HTR-8/SVneo (cell line): ENCODE measurements around the gene HOOK2.
"Not testable (repeated sequence)": the region's sequence is repeated elsewhere in the genome, so short reads cannot be mapped to it uniquely, and the experiment has no call there.

Experiments
- DNase-seq: peaks from one replicate; pipeline ENCODE4 v3.0.0; 2011; ENCODE audit warnings: low spot score, mixed read lengths; ENCODE audit not compliant: insufficient read length
- FAIRE-seq: peaks from 2 replicates; lab custom pipeline; 2011; peaks lifted over from hg19 to GRCh38; lab: Jason Lieb, UNC

The HOOK2 gene

DNA sequence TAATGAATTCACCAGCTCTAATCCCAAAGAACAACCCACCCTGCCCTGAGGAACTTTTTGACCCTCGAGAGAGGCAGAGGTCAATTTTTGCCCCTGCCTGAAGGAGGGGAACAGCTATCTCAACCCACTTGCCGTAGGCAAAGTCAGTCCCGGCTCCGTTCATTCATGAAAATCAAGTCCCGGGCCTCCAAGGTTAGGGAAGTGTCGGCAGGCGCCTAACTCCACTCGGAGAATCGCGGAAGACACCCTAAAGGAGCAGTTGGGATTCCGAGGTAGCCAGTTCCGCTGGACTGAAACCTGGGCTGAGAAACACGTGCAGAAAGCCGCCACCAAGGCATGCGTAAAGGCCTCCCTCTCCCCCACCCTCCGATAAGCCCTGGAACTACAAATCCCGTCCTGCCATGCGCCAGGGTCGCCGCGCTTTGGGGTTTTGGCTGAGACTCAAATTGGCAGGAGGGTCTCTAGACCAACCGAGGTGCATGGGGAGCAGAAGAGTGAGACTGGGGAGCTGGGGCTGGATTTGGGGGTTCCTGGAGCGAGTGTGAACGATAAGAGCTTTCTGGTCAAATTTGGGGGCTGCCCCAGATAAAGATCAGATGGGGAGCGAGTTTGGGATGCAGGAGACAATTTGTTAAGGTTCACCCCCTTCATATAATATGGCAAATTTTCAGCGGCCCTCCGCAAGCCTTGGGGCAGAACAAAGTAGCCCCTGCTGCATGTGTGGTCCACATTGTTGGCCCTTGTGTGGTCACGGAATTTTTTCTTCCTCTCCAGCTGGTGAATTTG, 51.5 kb downstream of the HOOK2 start, which contains the start of gene TNPO2:
TNPO2 (minus strand) TSS at position 292 of the 786 bp plus-strand sequence. CDS start 2,955 bp downstream, outside the sequence.
- FAIRE-seq (peak; percentile 80), DNase-seq (peak; percentile 83)

DNA sequence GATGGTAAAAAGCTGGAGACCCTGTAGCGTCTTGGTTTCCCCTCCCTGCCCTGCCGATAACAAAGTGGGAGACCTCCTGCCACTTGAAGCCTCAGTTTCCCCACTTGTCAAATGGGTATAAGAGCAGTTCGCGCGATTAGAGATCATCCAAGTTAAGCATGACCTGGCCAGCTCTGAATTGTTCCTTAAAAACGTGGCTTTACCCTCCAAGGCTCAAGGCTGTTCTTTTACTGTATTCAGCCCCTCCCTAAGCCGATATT, 52.0 kb downstream of the HOOK2 start:
- FAIRE-seq (no peak), DNase-seq (no peak)

DNA sequence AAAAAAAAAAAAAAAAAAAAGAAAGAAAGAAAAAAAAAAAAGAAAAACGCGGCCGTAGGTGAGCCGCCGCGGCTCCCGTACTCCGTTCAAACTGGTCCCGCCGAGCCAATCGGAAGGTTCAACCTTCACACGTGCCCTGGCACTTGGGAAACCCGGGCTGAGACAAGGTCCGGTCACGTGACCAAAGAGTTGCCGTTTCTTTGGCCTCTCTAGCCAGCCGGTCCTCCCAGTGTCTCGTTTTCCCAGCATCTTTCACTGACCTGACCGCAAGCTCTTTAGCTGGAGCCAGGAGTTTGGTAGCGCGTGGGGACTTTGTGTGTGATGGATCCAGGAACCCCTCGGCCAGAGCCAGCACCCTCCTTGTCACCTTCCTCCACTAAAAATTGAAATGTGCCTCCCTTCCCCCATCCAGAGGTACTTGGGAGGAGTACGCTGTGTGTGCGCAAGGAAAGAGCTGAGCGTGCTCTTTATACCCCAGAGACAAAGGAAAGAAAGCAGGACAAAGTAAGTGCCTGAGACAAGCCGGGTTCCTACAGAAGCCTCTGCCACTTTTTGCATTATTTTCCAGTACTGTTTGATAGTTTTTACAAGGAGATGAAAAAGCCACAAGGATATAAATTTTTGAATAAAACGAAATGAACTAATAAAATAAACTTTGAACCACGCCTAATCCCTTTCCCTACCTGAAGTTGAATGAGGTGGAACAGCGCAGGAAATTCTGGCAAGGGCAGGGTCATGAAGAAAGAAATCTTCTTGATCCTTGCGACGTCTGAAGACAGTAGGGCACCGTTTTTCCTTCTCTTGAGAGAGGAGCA, 52.6 kb downstream of the HOOK2 start:
- FAIRE-seq (peak; percentile 63), DNase-seq (peak; percentile 99)

DNA sequence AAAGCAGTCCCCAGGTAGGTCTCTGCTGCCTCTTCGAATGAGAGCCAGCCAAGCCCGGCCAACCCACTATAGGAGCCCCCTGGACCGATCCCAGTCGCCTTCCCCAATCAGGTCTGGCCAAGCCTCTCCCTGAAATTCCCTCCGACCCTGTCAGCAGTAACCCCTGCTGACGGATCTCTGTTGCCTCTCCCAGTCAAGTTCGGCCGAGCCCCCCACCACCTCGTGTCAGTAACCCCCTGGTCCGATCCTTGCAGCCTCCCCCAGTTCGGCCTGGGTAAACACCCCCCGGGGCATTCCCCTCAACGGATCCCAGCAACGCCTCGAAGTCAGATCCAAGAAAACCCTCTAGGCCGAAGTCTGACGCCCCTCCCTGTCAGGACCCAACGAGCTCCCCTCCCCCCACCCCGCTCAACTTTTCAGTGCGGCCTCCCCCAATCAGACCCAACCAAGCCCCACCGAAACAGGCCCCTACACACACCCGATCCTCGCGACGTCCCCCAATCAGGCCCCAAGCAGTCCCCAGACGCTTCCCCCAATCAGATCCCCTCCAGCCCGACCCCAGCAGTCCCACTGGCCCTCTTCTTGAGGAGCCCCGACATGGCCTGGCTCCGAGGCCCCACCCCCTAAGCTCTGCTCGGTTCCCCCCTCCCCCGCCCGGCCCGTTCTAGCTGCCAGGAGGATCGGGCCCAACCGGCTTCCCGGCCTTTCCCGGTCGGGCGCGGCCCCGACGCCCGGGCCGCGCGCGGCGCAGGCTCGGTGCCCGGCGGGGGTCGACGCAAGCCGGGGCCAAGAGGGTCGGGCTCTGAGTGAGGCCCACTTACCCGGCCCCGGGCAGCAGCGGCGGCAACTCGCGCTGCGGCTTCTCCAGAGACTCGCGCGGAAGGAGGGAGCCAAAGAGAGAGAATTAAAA, 53.4 kb downstream of the HOOK2 start:
- peak; percentile 77 for DNase-seq

DNA sequence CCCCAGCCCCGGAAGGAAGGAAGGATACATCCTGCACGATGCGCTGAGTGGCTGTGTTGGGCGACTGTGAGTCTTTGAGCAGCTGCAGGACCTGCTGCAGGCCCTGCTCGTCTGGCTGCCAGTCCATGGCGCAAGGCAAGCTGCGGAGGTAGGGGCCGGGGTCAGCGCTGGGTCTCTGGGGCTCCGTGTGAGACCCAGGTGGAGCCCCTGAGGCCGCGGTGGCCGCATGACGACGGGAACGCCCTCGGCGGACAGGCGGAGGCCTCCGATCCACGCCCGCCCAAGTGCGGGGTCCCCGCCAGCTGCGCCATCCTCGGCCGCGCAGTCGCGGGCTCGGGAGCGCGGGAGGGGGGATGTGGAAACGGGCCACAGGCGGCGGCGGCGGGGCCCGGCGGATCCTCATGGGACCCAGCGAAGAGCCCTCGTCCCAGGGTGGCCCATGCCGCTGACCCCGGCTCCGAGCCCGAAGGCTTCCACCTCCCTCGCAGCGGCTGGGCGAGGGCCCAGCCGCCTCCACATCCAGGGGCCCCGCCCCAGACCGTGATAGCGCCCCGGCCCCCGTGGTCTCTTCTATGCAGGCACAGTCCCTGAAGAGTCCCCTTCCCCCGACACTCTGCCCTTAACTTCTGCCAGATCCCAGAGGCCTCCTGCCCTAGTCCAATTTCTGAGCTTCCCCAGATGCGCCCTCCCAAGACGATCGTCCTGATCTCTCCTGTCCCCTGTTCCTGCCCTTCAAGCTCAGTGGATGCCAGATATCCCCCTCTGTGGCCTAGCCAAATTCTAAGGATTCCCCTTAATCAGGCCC, 54.3 kb downstream of the HOOK2 start:
- DNase-seq (no peak), FAIRE-seq (no peak)

More for the DNA sequence above, 53.4 kb downstream of the HOOK2 start:
- no peak for FAIRE-seq

DNA sequence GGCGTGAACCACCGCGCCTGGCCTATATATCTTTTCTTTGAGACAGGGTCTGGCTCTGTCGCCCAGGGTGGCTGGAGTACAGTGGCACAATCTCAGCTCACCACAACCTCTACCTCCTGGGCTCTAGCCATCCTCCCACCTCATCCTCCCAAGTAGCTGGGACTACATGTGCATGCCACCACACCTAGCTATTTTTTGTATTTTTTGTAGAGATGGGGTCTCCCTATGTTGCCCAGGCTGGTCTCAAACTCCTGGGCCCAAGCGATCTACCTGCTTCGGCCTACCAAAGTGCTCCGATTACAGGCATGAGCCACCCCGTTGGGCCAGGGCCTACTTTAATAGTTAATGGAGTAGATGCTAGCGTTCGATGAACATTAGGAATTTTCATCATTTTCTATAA, 55.1 kb downstream of the HOOK2 start:
- FAIRE-seq (no peak), DNase-seq (no peak)

DNA sequence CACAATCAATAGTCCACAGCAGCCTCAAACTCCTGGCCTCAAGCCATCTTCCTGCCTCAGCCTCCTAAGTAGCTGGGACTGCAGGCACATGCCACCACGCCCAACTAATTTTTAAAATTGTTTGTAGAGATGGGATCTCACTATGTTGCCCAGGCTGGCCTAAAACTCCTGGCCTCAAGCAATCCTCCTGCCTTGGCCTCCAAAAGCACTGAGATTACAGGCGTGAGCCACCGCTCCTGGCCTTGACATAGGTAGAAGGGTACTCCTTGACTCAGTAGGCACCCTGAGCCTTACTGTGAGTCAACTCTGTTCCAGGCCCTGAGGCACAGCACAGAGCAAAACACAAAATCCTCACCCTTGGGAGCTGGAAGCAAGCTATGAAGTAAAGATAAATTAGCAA, 59.4 kb downstream of the HOOK2 start:
- DNase-seq: no peak
- FAIRE-seq: no peak

DNA sequence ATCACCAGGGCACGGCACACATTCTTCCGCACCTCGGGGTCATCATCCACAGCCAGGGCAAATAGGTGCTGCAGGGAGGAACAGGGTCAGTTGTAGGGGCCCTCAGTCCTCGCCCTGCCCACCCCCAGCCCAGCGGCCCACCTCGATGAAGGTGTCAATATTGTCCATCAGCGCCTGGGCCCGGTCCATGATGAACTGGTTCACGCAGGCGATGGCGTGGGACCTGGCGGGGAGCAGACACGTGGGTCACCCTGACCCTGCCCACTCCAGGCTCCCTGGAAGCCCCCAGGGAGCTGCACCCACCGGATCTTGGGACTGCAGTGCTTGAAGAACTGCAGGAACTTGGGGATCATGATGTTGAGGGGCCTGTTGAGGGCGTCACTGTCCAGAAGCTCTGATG, 60.2 kb downstream of the HOOK2 start:
- no peak for DNase-seq
- FAIRE-seq: no peak

DNA sequence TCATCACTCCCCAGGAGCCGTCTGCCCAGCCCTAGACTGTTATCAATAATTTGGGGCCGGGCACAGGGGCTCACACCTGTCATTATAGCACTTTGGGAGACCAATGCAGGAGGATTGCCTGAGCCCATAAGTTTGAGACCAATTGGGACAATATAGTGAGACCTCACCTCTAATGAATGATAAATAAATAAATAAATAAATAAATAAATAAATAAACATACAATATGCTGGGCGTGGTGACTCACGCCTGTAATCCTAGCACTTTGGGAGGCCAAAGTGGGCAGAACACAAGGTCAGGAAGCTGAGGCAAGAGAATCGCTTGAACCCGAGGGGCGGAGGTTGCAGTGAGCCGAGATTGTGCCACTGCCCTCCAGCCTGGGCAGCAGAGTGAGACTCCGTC, 62.0 kb downstream of the HOOK2 start:
- FAIRE-seq, DNase-seq: not testable (repeated sequence)
